Fibroblast of lung (primary cell): ENCODE results near the gene KIAA1217.

Experiments
- CTCF ChIP-seq, 2 donors: IDR thresholded peaks in 1 of 2; conservative IDR thresholded peaks in 1 of 2; 1 replicate in 1 of 2; 2 replicates in 1 of 2; pipeline ENCODE4 v1.5.1; 2011 to 2012; ENCODE audit warnings: low read length in 2 of 2, control low read depth in 1 of 2, inconsistent platforms in 1 of 2, low read depth in 1 of 2, mild to moderate bottlenecking in 1 of 2
- EZH2 ChIP-seq: IDR thresholded peaks from 2 replicates; pipeline ENCODE4 v1.5.1; 2012; ENCODE audit warnings: low read length, control low read depth, mild to moderate bottlenecking; ENCODE audit errors: missing control alignments

GRCh38 chr10:24417053-24417452, 208.1 kb downstream of the KIAA1217 start:
- TF ChIP-seq CTCF (conservative IDR thresholded peaks at IDR 0.05 in 1 of 2, IDR thresholded peaks at IDR 0.05 in 1 of 2; ENCODE audit: low read depth in 1 of 2, low read length in 2 of 2), result no peak
- no peak for TF ChIP-seq EZH2
